Transverse colon (tissue), 4 donors: ENCODE measurements around the gene MFSD8.

Experiments used
- CTCF ChIP-seq, 5 experiments: fragments of 200-600 bp in 3 of 5; fragments of 450-650 bp in 2 of 5; sonication (generic) in 3 of 5; IDR thresholded peaks; 1 replicate in 2 of 5; 2 replicates in 3 of 5; pipeline ENCODE4 v1.5.1; 2016 to 2017; ENCODE audit warnings: antibody characterized with exemption in 5 of 5, inconsistent platforms in 3 of 5, mild to moderate bottlenecking in 2 of 5, moderate library complexity in 1 of 5
- POLR2AphosphoS5 ChIP-seq, 3 donors: sonication (generic); formaldehyde crosslinking; IDR thresholded peaks; one replicate each; pipeline ENCODE4 v1.6.1; 2016; ENCODE audit warnings: antibody characterized with exemption in 3 of 3

GRCh38 chr4:128006592-128006991 is 41.6 kb upstream of the MFSD8 start:
- no peak for TF ChIP-seq POLR2AphosphoS5 (IDR thresholded peaks at IDR 0.05)
- no peak for TF ChIP-seq CTCF (IDR thresholded peaks at IDR 0.05)
